ENCODE measurements around the gene GIPR.
A peak's percentile ranks its signal among the peaks of the same experiment; 100 is the strongest.

- TF ChIP-seq POLR2A (IDR thresholded peaks at IDR 0.05), result peak; percentile 41 to 80
- TF ChIP-seq, protein P1, sequence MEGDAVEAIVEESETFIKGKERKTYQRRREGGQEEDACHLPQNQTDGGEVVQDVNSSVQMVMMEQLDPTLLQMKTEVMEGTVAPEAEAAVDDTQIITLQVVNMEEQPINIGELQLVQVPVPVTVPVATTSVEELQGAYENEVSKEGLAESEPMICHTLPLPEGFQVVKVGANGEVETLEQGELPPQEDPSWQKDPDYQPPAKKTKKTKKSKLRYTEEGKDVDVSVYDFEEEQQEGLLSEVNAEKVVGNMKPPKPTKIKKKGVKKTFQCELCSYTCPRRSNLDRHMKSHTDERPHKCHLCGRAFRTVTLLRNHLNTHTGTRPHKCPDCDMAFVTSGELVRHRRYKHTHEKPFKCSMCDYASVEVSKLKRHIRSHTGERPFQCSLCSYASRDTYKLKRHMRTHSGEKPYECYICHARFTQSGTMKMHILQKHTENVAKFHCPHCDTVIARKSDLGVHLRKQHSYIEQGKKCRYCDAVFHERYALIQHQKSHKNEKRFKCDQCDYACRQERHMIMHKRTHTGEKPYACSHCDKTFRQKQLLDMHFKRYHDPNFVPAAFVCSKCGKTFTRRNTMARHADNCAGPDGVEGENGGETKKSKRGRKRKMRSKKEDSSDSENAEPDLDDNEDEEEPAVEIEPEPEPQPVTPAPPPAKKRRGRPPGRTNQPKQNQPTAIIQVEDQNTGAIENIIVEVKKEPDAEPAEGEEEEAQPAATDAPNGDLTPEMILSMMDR (IDR thresholded peaks at IDR 0.05), result peak in 1 of 4 experiments; percentile 13
Observed at GRCh38 chr19:45691516-45692186, 23.6 kb downstream of the GIPR start, which contains the start of gene SNRPD2.
